HepG2 (cell line): Measurements from ENCODE around the gene PDK1.

Experiments
- GTF2F1 ChIP-seq: fragments of 150-350 bp; IDR thresholded peaks from 2 replicates; pipeline ENCODE4 v1.6.1; 2014; ENCODE audit warnings: low read length
- IKZF5 ChIP-seq: IDR thresholded peaks from 2 replicates; pipeline ENCODE4 v1.6.1; 2018; ENCODE audit warnings: missing genetic modification reagents, mild to moderate bottlenecking, missing compliant biosample characterization
- POLR2AphosphoS5 ChIP-seq: IDR thresholded peaks from 2 replicates; pipeline ENCODE4 v1.6.1; 2012; ENCODE audit warnings: low read depth, low read length
- ZBTB2 ChIP-seq: sonication (generic); formaldehyde crosslinking; IDR thresholded peaks from 2 replicates; pipeline ENCODE4 v1.8.0; 2022; ENCODE audit warnings: low read depth, missing genetic modification reagents
- ZFP36 ChIP-seq: fragments of 150-350 bp; IDR thresholded peaks from 2 replicates; pipeline ENCODE4 v1.6.1; 2018; ENCODE audit warnings: borderline replicate concordance, low read length, low read depth; ENCODE audit not compliant: partially characterized antibody

GRCh38 chr2:172512810-172513523, 42.9 kb upstream of the PDK1 start:
- TF ChIP-seq ZBTB2 (CRISPR knock-in tag) (no peak), ZFP36 (no peak), GTF2F1 (no peak), IKZF5 (CRISPR knock-in tag) (no peak), POLR2AphosphoS5 (no peak)
